SK-N-SH treated with all-trans-retinoic acid at 6 μM for 48 hours (cell line): ENCODE data around the gene ABLIM1.

Experiments used
- ATAC-seq: fragments of 200-7000 bp; cut with Tn5 transposase; 3 replicates; pipeline ENCODE4 v1.9.1; 2020; ENCODE audit warnings: mild to moderate bottlenecking, moderate library complexity
- ARNTL ChIP-seq: fragments of 450-650 bp; formaldehyde crosslinking; IDR thresholded peaks from 2 replicates; pipeline ENCODE4 v1.5.0; 2020; ENCODE audit warnings: low read depth, mild to moderate bottlenecking, moderate library complexity, borderline replicate concordance
- BACH2 ChIP-seq: fragments of 250-450 bp; sonication (Bioruptor Pico); IDR thresholded peaks from 2 replicates; pipeline ENCODE4 v1.9.0; 2021; ENCODE audit warnings: mild to moderate bottlenecking, borderline replicate concordance
- CREB5 ChIP-seq: fragments of 250-450 bp; sonication (Bioruptor Pico); IDR thresholded peaks from 2 replicates; pipeline ENCODE4 v1.5.1; 2020; ENCODE audit warnings: low read depth, mild to moderate bottlenecking, moderate library complexity
- CSDC2 ChIP-seq: fragments of 250-450 bp; sonication (Bioruptor Pico); IDR thresholded peaks from 2 replicates; pipeline ENCODE4 v1.5.0; 2020; ENCODE audit warnings: mild to moderate bottlenecking, moderate library complexity
- CSRNP3 ChIP-seq: fragments of 250-450 bp; sonication (Bioruptor Pico); IDR thresholded peaks from 2 replicates; pipeline ENCODE4 v1.5.1; 2021; ENCODE audit warnings: mild to moderate bottlenecking, moderate library complexity
- ESRRG ChIP-seq: fragments of 250-450 bp; sonication (Bioruptor Pico); IDR thresholded peaks from 2 replicates; pipeline ENCODE4 v1.6.1; 2021; ENCODE audit warnings: mild to moderate bottlenecking
- GLIS3 ChIP-seq: fragments of 250-450 bp; sonication (Bioruptor Pico); IDR thresholded peaks from 2 replicates; pipeline ENCODE4 v1.5.0; 2020; ENCODE audit warnings: mild to moderate bottlenecking, moderate library complexity
- ISL1 ChIP-seq: fragments of 250-450 bp; sonication (Bioruptor Pico); IDR thresholded peaks from 2 replicates; pipeline ENCODE4 v2.1.2; 2022; ENCODE audit warnings: mild to moderate bottlenecking, moderate library complexity
- POU6F1 ChIP-seq: fragments of 250-450 bp; sonication (Bioruptor Pico); IDR thresholded peaks from 2 replicates; pipeline ENCODE4 v1.8.0; 2021; ENCODE audit warnings: low read depth, mild to moderate bottlenecking, moderate library complexity, borderline replicate concordance
- RARB ChIP-seq: fragments of 250-450 bp; sonication (Bioruptor Pico); IDR thresholded peaks from 2 replicates; pipeline ENCODE4 v1.8.0; 2021; ENCODE audit warnings: mild to moderate bottlenecking, moderate library complexity
- SNAI2 ChIP-seq: fragments of 250-450 bp; sonication (Bioruptor Pico); IDR thresholded peaks from 2 replicates; pipeline ENCODE4 v1.5.0; 2020; ENCODE audit warnings: mild to moderate bottlenecking, moderate library complexity
- TCF4 ChIP-seq: fragments of 250-450 bp; sonication (Bioruptor Pico); IDR thresholded peaks from 2 replicates; pipeline ENCODE4 v1.8.0; 2021; ENCODE audit warnings: mild to moderate bottlenecking, moderate library complexity, borderline replicate concordance
- TOX ChIP-seq: fragments of 250-450 bp; sonication (Bioruptor Pico); IDR thresholded peaks from 2 replicates; pipeline ENCODE4 v1.8.0; 2021; ENCODE audit warnings: mild to moderate bottlenecking, moderate library complexity, borderline replicate concordance
- TSHZ2 ChIP-seq: fragments of 250-450 bp; sonication (Bioruptor Pico); IDR thresholded peaks from 2 replicates; pipeline ENCODE4 v1.5.0; 2020; ENCODE audit warnings: mild to moderate bottlenecking, moderate library complexity
- ZC3H10 ChIP-seq: fragments of 250-450 bp; sonication (Bioruptor Pico); IDR thresholded peaks from 2 replicates; pipeline ENCODE4 v1.5.1; 2021; ENCODE audit warnings: mild to moderate bottlenecking, moderate library complexity
- ZFP3 ChIP-seq: fragments of 250-450 bp; sonication (Bioruptor Pico); IDR thresholded peaks from 2 replicates; pipeline ENCODE4 v1.5.0; 2020; ENCODE audit warnings: mild to moderate bottlenecking, moderate library complexity
- ZFP30 ChIP-seq: fragments of 450-650 bp; formaldehyde crosslinking; IDR thresholded peaks from 2 replicates; pipeline ENCODE4 v1.5.0; 2022; ENCODE audit warnings: mild to moderate bottlenecking, moderate library complexity
- ZNF565 ChIP-seq: fragments of 450-650 bp; formaldehyde crosslinking; conservative IDR thresholded peaks from 2 replicates; pipeline ENCODE4 v1.5.0; 2020; ENCODE audit warnings: low read depth, mild to moderate bottlenecking, moderate library complexity
- ZNF70 ChIP-seq: fragments of 450-650 bp; formaldehyde crosslinking; IDR thresholded peaks from 2 replicates; pipeline ENCODE4 v1.5.0; 2020; ENCODE audit warnings: mild to moderate bottlenecking, moderate library complexity
- ZNF8 ChIP-seq: fragments of 450-650 bp; formaldehyde crosslinking; IDR thresholded peaks from 2 replicates; pipeline ENCODE4 v1.5.0; 2020; ENCODE audit warnings: mild to moderate bottlenecking, moderate library complexity

Gene ABLIM1

GRCh38 chr10:114470361-114470760 lies 187.7 kb downstream of the ABLIM1 start:
- ATAC-seq = no peak
- TF ChIP-seq ARNTL (no peak), RARB (CRISPR knock-in tag) (no peak), SNAI2 (CRISPR knock-in tag) (no peak), ZFP3 (CRISPR knock-in tag) (no peak), ZNF70 (no peak), ZC3H10 (CRISPR knock-in tag) (no peak), TOX (CRISPR knock-in tag) (no peak), POU6F1 (CRISPR knock-in tag) (no peak), CSDC2 (CRISPR knock-in tag) (no peak), ISL1 (CRISPR knock-in tag) (no peak)
- TF ChIP-seq, all 23 proteins: peak for 0

GRCh38 chr10:114458955-114459354 lies 199.1 kb downstream of the ABLIM1 start:
- ATAC-seq = peak; percentile 60; the same call in 2 of the 3 replicates
- no peak for TF ChIP-seq ZNF70
- no peak for TF ChIP-seq RARB (CRISPR knock-in tag)
- no peak for TF ChIP-seq POU6F1 (CRISPR knock-in tag)
- TF ChIP-seq ZC3H10 (CRISPR knock-in tag) = no peak
- TF ChIP-seq ZFP3 (CRISPR knock-in tag) = no peak
- TF ChIP-seq GLIS3 (CRISPR knock-in tag) = no peak
- no peak for TF ChIP-seq ARNTL
- TF ChIP-seq ZFP30 (CRISPR knock-in tag) = no peak
- TF ChIP-seq TCF4 (CRISPR knock-in tag) = no peak
- no peak for TF ChIP-seq TSHZ2 (CRISPR knock-in tag)
- no peak for TF ChIP-seq ESRRG
- no peak for TF ChIP-seq ZNF8 (CRISPR knock-in tag)
- no peak for TF ChIP-seq CREB5
- no peak for TF ChIP-seq CSRNP3
- no peak for TF ChIP-seq ZNF565 (CRISPR knock-in tag)

GRCh38 chr10:114458216-114458920 lies 199.7 kb downstream of the ABLIM1 start:
- TF ChIP-seq TOX (CRISPR knock-in tag) (no peak), TCF4 (CRISPR knock-in tag) (no peak), CSDC2 (CRISPR knock-in tag) (no peak), ISL1 (CRISPR knock-in tag) (no peak), BACH2 (CRISPR knock-in tag) (no peak), ZFP30 (CRISPR knock-in tag) (no peak)
- ATAC-seq = no peak
